GM23338 (cell line): ENCODE results near the gene SMNDC1. TPM values are rescaled to one million over a fixed set of nuclear protein-coding genes. Genes with fewer than 3 reads are reported as not detected.

Experiments
- ATAC-seq: fragments of 200-7000 bp; cut with Tn5 transposase; 3 replicates; pipeline ENCODE4 v1.9.1; 2020
- DNase-seq: peaks from one replicate; pipeline ENCODE4 v3.0.0-alpha.2; 2015; ENCODE audit warnings: low spot score
- H2AFZ ChIP-seq: fragments of 200-600 bp; sonication (generic); 2 replicates; pipeline ENCODE4 v1.8.0; 2016; ENCODE audit warnings: antibody characterized with exemption, mild to moderate bottlenecking, moderate library complexity
- H3F3A ChIP-seq: fragments of 200-600 bp; sonication (generic); replicated peaks from 2 replicates; pipeline ENCODE4 v1.8.0; 2017; ENCODE audit warnings: antibody characterized with exemption, mixed run types, low read depth
- H3K27ac ChIP-seq: fragments of 200-600 bp; sonication (generic); 2 replicates; pipeline ENCODE4 v1.6.1; 2016; ENCODE audit warnings: low read depth
- H3K27me3 ChIP-seq: fragments of 200-600 bp; sonication (generic); 2 replicates; pipeline ENCODE4 v1.8.0; 2016; ENCODE audit warnings: mild to moderate bottlenecking, mixed run types, moderate library complexity; ENCODE audit not compliant: insufficient read depth
- H3K36me3 ChIP-seq: fragments of 200-600 bp; sonication (generic); 2 replicates; pipeline ENCODE4 v1.8.0; 2016; ENCODE audit warnings: mild to moderate bottlenecking; ENCODE audit not compliant: insufficient read depth
- H3K4me1 ChIP-seq: fragments of 200-600 bp; sonication (generic); 2 replicates; pipeline ENCODE4 v1.8.0; 2016; ENCODE audit warnings: mild to moderate bottlenecking, moderate library complexity; ENCODE audit not compliant: insufficient read depth
- H3K4me2 ChIP-seq: fragments of 200-600 bp; sonication (generic); 2 replicates; pipeline ENCODE4 v1.7.1; 2017; ENCODE audit warnings: mixed run types
- H3K4me3 ChIP-seq: fragments of 200-600 bp; sonication (generic); 2 replicates; pipeline ENCODE4 v1.6.1; 2016; ENCODE audit warnings: mixed run types
- H3K79me2 ChIP-seq: fragments of 200-600 bp; sonication (generic); replicated peaks from 2 replicates; pipeline ENCODE4 v1.8.0; 2017; ENCODE audit warnings: mild to moderate bottlenecking; ENCODE audit not compliant: insufficient read depth
- H3K9me2 ChIP-seq: fragments of 200-600 bp; sonication (generic); 2 replicates; pipeline ENCODE4 v1.8.0; 2017; ENCODE audit not compliant: insufficient read depth
- H4K20me1 ChIP-seq: fragments of 200-600 bp; sonication (generic); replicated peaks from 2 replicates; pipeline ENCODE4 v1.8.0; 2017; ENCODE audit warnings: mild to moderate bottlenecking; ENCODE audit not compliant: insufficient read depth
- H3K27ac Mint-ChIP-seq: 2 replicates; pipeline ENCODE4 v1.8.0; 2020; ENCODE audit warnings: inconsistent platforms, mild to moderate bottlenecking, moderate library complexity, mixed read lengths
- H3K27me3 Mint-ChIP-seq: 3 replicates; pipeline ENCODE4 v1.8.0; 2022; ENCODE audit warnings: low read depth, mild to moderate bottlenecking, moderate library complexity, mixed read lengths, inconsistent platforms; ENCODE audit not compliant: insufficient read depth, poor library complexity
- H3K36me3 Mint-ChIP-seq: 3 replicates; pipeline ENCODE4 v1.8.0; 2021; ENCODE audit warnings: low read depth, mild to moderate bottlenecking, inconsistent platforms, moderate library complexity, mixed read lengths
- H3K4me1 Mint-ChIP-seq: 3 replicates; pipeline ENCODE4 v1.8.0; 2020; ENCODE audit warnings: mild to moderate bottlenecking, inconsistent platforms, mixed read lengths
- H3K4me3 Mint-ChIP-seq: 3 replicates; pipeline ENCODE4 v1.8.0; 2021; ENCODE audit warnings: moderate library complexity, mild to moderate bottlenecking, inconsistent platforms, mixed read lengths
- H3K9me3 Mint-ChIP-seq: 3 replicates; pipeline ENCODE4 v1.8.0; 2020; ENCODE audit warnings: moderate library complexity, mild to moderate bottlenecking, inconsistent platforms, mixed read lengths
- CREB1 ChIP-seq: fragments of 250-450 bp; sonication (Bioruptor Pico); IDR thresholded peaks from 2 replicates; pipeline ENCODE4 v1.5.0; 2020; ENCODE audit warnings: low read depth, mild to moderate bottlenecking, moderate library complexity
- CTCF ChIP-seq, 2 experiments: fragments of 200-600 bp in 1 of 2; sonication (generic) in 1 of 2; conservative IDR thresholded peaks; 2 replicates each; pipeline versions ENCODE4 v1.5.1 to v1.6.1; 2016 to 2017; ENCODE audit warnings: antibody characterized with exemption in 2 of 2, low read depth in 2 of 2, mild to moderate bottlenecking in 2 of 2, moderate library complexity in 1 of 2
- EZH2 ChIP-seq: fragments of 200-600 bp; sonication (generic); IDR thresholded peaks from one replicate; pipeline ENCODE4 v1.8.0; 2017; ENCODE audit warnings: antibody characterized with exemption, mild to moderate bottlenecking, low read depth; ENCODE audit not compliant: unreplicated experiment
- EZH2phosphoT487 ChIP-seq: fragments of 200-600 bp; sonication (generic); IDR thresholded peaks from one replicate; pipeline ENCODE4 v1.8.1; 2018; ENCODE audit warnings: antibody characterized with exemption; ENCODE audit not compliant: unreplicated experiment
- JUNB ChIP-seq: IDR thresholded peaks from one replicate; pipeline ENCODE4 v1.6.1; 2016; ENCODE audit warnings: antibody characterized with exemption; ENCODE audit not compliant: unreplicated experiment
- NANOG ChIP-seq: IDR thresholded peaks from 2 replicates; pipeline ENCODE4 v1.6.1; 2016; ENCODE audit warnings: antibody characterized with exemption, borderline replicate concordance
- POLR2AphosphoS5 ChIP-seq: IDR thresholded peaks from 2 replicates; pipeline ENCODE4 v1.6.1; 2016; ENCODE audit warnings: antibody characterized with exemption, low read depth
- STAT1 ChIP-seq: IDR thresholded peaks from one replicate; pipeline ENCODE4 v1.6.1; 2016; ENCODE audit warnings: antibody characterized with exemption; ENCODE audit not compliant: unreplicated experiment
- ZNF331 ChIP-seq: fragments of 250-450 bp; sonication (Bioruptor Pico); IDR thresholded peaks from 2 replicates; pipeline ENCODE4 v1.5.0; 2020; ENCODE audit warnings: low read depth, mild to moderate bottlenecking, moderate library complexity
- polyA plus RNA-seq: library from polyadenylated mRNA; unstranded; fragments of >200 nt; fragmentation: Nextera tagmentation; extraction: Ambion mirVana; gene quantifications from 2 replicates; pipeline ENCODE4 v1.2.1, GENCODE V29; 2016
- total RNA-seq: library from RNA; depleted of rRNA; stranded (reverse); fragments of >200 nt; shearing (Covaris generic); gene quantifications from 2 replicates; pipeline ENCODE4 v1.2.3, GENCODE V29; 2014

SMNDC1 gene
- total and polyA plus RNA-seq, 2 experiments from 2014 or later = 28.4 to 45.1 TPM

- Histone ChIP-seq H3K4me3 (no peak overlapping the region), H3F3A (no peaks in the 10 kb centered on the region), H3K27ac (no peak overlapping the region), H3K79me2 (peaks cover 30% of the 10 kb centered on the region), H3K9me2 (no peaks in the 10 kb centered on the region), H3K4me2 (no peak overlapping the region), H3K36me3 (peaks cover 18% of the 10 kb centered on the region; the same call in 1 of the 2 replicates), H3K4me1 (no peaks in the 10 kb centered on the region; the same call in 1 of the 2 replicates), H3K27me3 (no peaks in the 10 kb centered on the region), H4K20me1 (peaks cover 5% of the 10 kb centered on the region; the same call in 1 of the 2 replicates), H2AFZ (no peak overlapping the region)
- TF ChIP-seq CTCF (conservative IDR thresholded peaks at IDR 0.05; ENCODE audit: low read depth in 2 of 2) = no peak
- Mint-ChIP-seq H3K27ac (peak overlapping the region; percentile 98; the same call in 1 of the 2 replicates), H3K4me1 (peaks cover 29% of the 10 kb centered on the region), H3K4me3 (no peak overlapping the region), H3K36me3 (peaks cover 28% of the 10 kb centered on the region; the same call in 2 of the 3 replicates), H3K27me3 (peaks cover 8% of the 10 kb centered on the region), H3K9me3 (no peaks in the 10 kb centered on the region)
- ATAC-seq (no peak), DNase-seq (no peak)
Measured at GRCh38 chr10:110306452-110306768, 1.7 kb upstream of the SMNDC1 start.

- Mint-ChIP-seq H3K4me3 (peak overlapping the region; percentile 95), H3K27ac (peak overlapping the region; percentile 98), H3K36me3 (peaks cover 31% of the 10 kb centered on the region), H3K27me3 (peaks cover 8% of the 10 kb centered on the region), H3K4me1 (peaks cover 24% of the 10 kb centered on the region), H3K9me3 (no peaks in the 10 kb centered on the region)
- no peaks in the 10 kb centered on the region for H3K27me3 ChIP-seq
- no peaks in the 10 kb centered on the region for H3K9me2 ChIP-seq
- peaks cover 5% of the 10 kb centered on the region; the same call in 1 of the 2 replicates for H4K20me1 ChIP-seq
- H3K79me2 ChIP-seq = peaks cover 35% of the 10 kb centered on the region
- no peaks in the 10 kb centered on the region for H3F3A ChIP-seq
- H3K4me1 ChIP-seq = no peaks in the 10 kb centered on the region; the same call in 1 of the 2 replicates
- H2AFZ ChIP-seq = no peak overlapping the region
- no peak overlapping the region; the same call in 1 of the 2 replicates for H3K4me2 ChIP-seq
- peak; percentile 82 for DNase-seq
- ATAC-seq = peak; percentile 39
- H3K36me3 ChIP-seq = peaks cover 23% of the 10 kb centered on the region; the same call in 1 of the 2 replicates
- no peak overlapping the region for H3K4me3 ChIP-seq
- TF ChIP-seq CTCF (conservative IDR thresholded peaks at IDR 0.05; ENCODE audit: low read depth in 2 of 2) (peak; percentile 80 to 85), ZNF331 (CRISPR knock-in tag) (no peak)
- H3K27ac ChIP-seq = peak overlapping the region; percentile 97
Measured at GRCh38 chr10:110305767-110306451, 1.2 kb upstream of the SMNDC1 start.

DNA sequence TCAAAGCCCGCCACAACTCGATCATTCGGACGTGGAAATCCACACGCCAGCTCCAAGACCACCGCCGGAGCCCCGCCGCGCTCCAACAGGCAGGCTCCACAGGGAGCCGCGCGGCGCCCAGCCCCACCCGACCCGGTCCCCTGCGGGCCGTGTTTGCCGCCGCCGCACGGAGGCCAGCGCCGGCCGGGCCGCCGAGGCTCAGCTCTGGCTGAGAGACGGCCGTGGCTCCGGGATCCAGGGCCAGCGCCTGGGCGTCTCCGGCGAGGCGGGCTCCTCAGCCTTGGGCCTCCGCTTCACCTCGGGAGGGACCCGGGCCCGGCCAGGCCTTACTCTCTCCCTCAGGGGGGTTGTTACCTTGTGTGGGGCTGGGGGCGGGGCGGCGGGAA, 333 bp downstream of the SMNDC1 start:
- peaks cover 37% of the 10 kb centered on the region for H3K36me3 ChIP-seq
- Mint-ChIP-seq H3K4me1 (peaks cover 19% of the 10 kb centered on the region), H3K9me3 (no peaks in the 10 kb centered on the region), H3K4me3 (peak overlapping the region; percentile 95), H3K27ac (peak overlapping the region; percentile 99), H3K36me3 (peaks cover 40% of the 10 kb centered on the region), H3K27me3 (peaks cover 8% of the 10 kb centered on the region)
- no peak overlapping the region for H2AFZ ChIP-seq
- peaks cover 17% of the 10 kb centered on the region; the same call in 1 of the 2 replicates for H4K20me1 ChIP-seq
- peak; percentile 66 for ATAC-seq
- no peaks in the 10 kb centered on the region for H3K27me3 ChIP-seq
- H3K4me1 ChIP-seq = no peaks in the 10 kb centered on the region; the same call in 1 of the 2 replicates
- peak overlapping the region; percentile 50 for H3K27ac ChIP-seq
- H3K79me2 ChIP-seq = peaks cover 50% of the 10 kb centered on the region
- H3K4me3 ChIP-seq = peak overlapping the region; percentile 85
- no peak for DNase-seq
- no peaks in the 10 kb centered on the region for H3F3A ChIP-seq
- H3K9me2 ChIP-seq = no peaks in the 10 kb centered on the region
- H3K4me2 ChIP-seq = peak overlapping the region; percentile 84
- no peak for TF ChIP-seq CTCF (conservative IDR thresholded peaks at IDR 0.05; ENCODE audit: low read depth in 2 of 2)
- TF ChIP-seq POLR2AphosphoS5 = no peak
- no peak for TF ChIP-seq EZH2
- TF ChIP-seq NANOG = no peak
- TF ChIP-seq JUNB = no peak
- TF ChIP-seq CREB1 (CRISPR knock-in tag) = no peak
- TF ChIP-seq EZH2phosphoT487 = no peak
- TF ChIP-seq STAT1 = no peak
